ENCODE data around the gene CBX2.

DNA sequence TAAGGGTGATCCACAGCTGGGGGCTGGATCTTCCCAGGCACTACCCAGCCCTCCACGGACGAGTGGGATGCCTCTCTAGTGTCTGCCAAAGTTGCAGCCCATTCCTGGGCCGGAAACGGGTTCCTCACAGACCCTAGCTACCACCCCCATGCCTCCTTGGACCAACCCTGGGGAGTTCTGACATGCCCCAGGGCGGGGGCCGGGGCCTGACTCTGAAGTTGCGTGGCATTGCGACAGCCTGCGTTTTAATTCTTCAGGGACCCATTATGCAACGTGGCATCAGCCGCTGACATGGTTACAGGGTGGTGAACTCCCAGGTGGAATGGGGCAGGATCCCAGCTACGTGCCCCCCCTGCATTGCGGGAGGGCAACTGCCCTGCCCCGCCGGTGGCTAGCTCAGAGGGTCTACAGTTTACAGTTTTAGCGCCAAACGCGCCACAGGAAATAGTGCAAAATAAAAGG lies 58.6 kb downstream of the CBX2 start:
- TF ChIP-seq GATA2 (IDR thresholded peaks at IDR 0.05; ENCODE audit: low read depth, low read length) (no peak), GATA3 (IDR thresholded peaks at IDR 0.05; ENCODE audit: low read depth, low read length) (no peak)
